HG02870 (cell line): ENCODE measurements around the gene LUZP2.

ENCODE experiments used
- ATAC-seq: cut with Tn5 transposase; IDR thresholded peaks from one replicate; pipeline ENCODE4 v1.9.1; 2021; ENCODE audit warnings: mild to moderate bottlenecking, moderate library complexity; ENCODE audit not compliant: unreplicated experiment

LUZP2 gene

DNA sequence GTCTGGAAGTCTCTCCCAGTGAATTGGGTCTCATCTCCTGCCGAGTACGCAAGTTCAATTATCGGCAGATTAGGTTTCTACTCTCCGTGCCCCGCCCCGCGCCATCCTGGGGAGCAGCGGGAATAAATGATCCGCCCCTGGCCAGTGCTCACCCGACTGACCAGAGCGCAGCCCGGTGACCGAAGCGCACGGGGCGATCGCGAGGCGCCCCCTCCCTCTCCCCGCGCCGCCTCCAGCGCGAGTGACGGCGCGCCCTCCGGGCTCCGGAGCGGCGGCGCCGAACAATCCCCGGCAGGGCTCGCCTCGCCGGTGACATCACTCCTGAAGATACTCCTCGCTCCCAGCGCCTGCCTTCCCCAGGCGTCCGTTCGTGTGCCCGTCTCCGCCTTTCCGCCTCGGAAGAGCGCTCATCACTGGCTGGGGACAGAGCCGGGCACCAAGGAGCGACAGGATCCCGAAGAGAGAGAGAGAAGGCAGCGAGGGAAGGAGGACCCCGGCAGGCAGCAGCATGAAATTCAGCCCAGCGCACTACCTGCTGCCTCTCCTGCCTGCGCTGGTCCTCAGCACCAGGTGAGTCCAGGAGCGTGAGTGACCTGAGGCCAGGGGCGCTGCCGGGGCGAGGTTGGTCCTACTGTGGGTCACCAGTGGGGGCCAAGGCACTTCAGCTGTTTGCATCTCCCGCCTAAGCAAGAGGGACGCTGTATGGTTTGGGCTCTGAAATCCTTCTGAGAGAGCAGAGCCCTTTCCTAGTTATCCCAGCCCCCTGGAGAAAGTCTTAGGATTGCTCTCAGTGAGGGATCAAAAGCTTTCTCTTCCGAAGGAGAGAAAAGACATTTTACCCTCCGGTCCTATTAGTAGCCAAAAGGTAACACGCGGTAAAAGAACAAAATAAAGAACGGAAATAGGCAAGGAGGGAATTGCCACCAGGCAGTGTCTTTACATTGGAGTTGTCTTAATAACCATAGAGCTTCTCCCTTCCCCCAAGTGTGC, at the start of gene LUZP2:
TSS of gene LUZP2 (plus strand) at position 318 of the 990 bp plus-strand sequence.
- no peak for ATAC-seq

DNA sequence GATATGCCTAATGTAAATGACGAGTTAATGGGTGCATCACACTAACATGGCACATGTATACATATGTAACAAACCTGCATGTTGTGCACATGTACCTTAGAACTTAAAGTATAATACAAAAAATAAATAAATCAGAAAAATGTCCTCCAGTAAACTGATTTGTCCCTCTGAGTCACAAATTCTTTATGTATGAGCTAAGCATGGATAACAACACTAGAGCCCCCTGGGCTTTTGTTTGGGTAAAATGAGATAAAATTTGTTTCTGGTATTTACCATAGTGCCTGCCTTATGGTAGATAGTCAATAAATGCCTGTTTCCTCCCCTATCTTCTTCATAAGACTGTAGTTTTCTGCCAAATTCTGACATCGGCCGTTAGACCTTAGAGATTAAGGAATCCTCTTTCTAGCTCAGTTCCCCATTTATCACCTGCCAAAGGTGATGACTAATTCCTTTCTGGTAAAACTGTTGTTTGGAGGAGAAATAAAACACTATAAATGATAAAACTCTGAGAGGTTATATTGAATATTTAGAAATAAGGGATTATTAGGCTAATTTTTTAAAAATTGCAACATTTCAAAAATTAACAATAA, 43.6 kb upstream of the LUZP2 start:
- ATAC-seq: no peak

DNA sequence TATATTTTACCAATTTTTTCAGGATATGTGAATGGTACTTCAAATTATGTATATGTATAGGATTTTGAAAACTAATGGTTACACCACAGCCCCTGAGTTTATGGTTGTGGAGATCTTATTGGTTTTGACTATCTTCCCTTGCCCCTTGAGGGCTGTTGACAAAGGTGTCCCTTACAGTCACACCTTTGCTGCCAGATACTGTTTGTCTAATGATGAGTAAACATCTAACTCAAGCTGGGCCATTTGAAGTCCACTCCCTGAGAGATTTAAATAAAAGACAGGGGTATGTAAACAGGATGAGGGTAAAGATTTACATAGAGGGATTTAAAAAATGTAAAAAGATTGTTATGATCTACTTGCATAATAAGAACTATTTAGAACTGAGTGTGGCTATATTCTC, 38.9 kb upstream of the LUZP2 start:
- no peak for ATAC-seq

GRCh38 chr11:24470431-24470830, 26.4 kb upstream of the LUZP2 start:
- ATAC-seq: no peak

DNA sequence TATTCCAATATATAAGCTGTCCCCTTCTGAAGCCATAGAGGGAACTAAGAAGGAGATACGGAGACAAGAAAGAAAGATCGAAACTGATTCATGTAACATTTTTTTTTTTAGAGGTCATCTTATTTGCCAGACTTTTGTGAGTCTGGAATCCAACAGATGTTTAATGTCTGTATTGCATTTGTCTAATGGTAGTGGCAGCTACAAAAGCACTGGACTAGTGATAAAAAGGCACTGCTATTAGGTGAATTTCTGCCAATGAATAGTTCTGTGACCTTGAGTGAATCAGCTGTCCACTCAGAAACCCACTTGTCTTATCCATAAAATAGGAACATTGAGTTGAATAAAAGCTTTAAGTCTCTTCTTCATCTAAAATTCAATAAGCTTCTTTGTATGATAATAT, 25.8 kb upstream of the LUZP2 start:
- no peak for ATAC-seq

GRCh38 chr11:24478718-24479117, 18.1 kb upstream of the LUZP2 start:
- ATAC-seq: no peak

DNA sequence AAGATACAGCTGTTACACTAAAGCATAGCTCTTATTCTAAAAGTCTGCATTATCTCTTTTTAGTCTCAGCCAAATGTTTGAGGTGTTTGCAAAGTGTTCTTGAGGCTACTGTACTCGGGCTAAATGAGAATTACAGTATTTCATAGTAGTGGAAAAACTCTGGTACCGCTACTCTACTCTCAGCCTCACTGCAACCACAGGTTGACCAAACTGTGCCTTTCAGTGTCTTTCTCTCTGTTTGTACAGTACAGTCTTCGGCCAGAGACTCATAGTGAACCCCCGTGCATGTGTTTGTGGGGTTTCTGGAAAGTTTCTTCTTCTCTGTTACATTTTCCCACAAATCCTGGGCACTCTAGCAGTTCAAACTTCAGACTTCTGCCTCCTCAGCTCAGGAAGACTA, 7.4 kb upstream of the LUZP2 start:
- ATAC-seq: no peak

GRCh38 chr11:24496386-24496735, 492 bp upstream of the LUZP2 start:
- ATAC-seq: no peak

DNA sequence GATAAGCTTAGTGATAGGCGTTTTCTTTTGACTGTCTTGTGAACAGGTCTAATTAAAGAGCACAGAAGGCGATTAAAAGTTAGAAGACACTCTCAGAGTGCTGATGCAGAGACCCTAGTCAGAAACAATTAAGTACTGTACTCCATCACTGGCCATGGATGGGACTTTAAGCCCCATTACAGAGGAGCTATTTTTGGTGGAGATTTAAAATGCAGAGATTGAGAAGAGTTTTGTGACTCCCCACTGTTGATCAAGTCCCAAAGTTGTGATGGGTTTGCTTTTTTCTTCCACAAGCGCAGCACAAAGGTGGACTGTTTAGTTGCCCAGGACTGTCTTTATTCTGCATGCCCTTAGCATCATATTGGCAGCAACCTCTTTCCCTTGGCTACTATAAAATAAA, 978 bp downstream of the LUZP2 start:
- no peak for ATAC-seq

GRCh38 chr11:24502425-24502824, 5.6 kb downstream of the LUZP2 start:
- ATAC-seq: no peak

DNA sequence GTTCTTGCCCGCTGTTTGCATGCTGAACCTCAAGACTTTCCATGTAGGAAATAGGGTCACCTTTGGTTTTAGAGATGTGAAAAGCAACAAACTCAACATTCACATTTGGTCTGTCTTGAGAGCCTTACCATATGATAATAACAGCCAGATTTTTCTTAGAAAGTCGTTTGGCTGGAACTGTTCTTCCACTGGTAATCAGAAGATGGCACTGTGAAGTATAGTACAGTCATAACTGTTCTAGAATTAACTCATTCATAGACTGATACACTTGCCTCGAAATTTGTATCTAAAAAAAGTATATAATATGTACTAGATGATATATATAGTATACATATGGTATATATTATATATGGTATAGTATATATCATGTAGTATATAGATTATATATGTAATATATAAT, 12.3 kb downstream of the LUZP2 start:
- ATAC-seq: no peak

DNA sequence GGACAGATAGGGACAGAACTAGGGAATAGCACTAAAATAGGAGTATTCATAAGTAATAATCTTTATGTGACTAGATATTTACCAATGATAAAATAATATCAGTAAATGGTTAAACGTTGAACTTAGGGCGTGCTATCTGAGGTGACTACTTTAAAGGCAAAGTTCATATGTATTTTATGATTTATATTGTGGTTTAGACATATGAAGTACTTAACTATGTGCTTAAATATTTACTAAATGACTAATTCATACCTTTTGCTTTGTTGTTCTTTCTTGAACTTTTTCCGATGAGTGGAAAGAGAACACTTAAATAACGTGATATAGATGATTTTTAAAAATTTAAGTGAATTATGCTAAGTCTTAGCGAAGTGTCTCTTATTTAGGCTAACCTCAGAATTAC, 14.7 kb downstream of the LUZP2 start:
- ATAC-seq: no peak

- ATAC-seq: no peak
Observed at GRCh38 chr11:24513479-24514218, 16.8 kb downstream of the LUZP2 start.

DNA sequence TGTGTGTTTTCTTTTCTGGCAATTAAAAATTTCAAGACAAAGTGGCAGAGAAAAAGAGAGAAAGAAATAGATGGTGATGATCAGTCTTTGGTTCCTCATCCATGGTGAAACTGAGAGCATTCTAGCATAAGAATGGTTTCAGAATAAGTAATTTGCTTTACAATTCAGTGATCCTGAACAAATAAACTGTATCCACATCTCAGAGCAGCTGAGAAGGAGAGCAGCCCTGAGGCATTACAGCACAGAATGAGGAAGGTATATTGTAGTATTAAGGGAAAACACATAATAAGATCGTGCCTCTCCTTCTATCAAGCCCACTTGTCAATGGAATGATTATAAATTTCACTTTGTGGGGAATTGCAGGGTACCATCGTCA, 17.4 kb downstream of the LUZP2 start:
- peak; percentile 79 for ATAC-seq

- ATAC-seq: no peak
Observed at GRCh38 chr11:24515632-24516031, 18.8 kb downstream of the LUZP2 start.

- no peak for ATAC-seq
Observed at GRCh38 chr11:24516638-24517037, 19.8 kb downstream of the LUZP2 start.

GRCh38 chr11:24521601-24522000, 24.7 kb downstream of the LUZP2 start:
- no peak for ATAC-seq

- ATAC-seq: no peak
Observed at GRCh38 chr11:24524156-24524555, 27.3 kb downstream of the LUZP2 start.

DNA sequence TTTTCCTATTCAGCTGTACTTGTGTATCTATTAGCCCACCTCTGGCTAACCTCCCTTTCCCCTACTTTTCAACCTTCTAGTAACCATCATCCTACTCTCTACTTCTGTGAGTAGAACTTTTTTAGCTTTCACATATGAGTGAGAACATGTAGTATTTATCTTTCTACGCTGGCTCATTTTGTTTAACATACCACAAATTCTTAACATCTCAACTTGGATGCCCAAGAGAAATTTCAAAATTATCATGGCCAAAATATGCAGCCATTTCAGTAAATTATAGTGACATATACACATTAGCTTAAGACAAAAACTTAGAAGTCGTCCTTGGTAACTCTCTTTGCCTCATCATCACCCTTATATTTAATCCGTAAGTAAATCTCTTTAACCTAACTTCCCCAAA, 34.7 kb downstream of the LUZP2 start:
- no peak for ATAC-seq

DNA sequence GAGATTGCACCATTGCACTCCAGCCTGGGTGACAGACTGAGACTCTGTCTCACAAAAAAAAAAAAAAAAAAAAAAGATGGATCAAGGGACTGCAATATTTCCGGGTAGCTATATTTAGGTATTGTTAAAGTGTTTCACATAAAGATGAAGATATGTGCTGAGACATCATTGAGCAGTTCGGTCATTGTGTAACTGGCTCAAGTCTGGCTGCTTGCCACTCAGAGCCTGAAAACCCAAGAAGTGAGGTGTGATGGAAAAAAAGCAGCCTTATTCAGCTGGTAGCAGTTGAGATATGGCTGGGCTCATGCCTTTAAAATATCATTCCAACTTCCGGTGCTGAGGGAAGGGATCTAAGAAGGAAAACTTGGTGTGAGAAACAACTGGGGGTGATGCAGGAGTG, 46.9 kb downstream of the LUZP2 start:
- ATAC-seq: no peak

DNA sequence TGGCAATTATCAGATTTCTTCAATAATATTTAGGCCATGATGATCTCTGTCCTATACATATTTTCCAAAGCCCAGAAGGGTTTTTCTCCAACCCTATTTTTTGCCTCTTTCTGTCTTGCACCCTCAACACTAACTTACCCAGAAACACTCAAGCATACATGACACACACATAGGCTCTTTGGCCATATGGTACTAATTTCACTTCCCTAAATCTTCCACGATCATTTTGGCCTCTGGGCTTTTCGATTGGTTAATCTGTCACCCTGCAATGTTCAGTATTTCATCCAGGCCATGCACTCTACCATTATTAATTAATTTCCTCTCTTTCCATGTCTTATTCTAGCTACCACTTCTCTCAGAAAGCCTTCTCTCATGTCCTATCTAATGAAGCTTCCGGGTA, 59.8 kb downstream of the LUZP2 start:
- ATAC-seq: no peak

DNA sequence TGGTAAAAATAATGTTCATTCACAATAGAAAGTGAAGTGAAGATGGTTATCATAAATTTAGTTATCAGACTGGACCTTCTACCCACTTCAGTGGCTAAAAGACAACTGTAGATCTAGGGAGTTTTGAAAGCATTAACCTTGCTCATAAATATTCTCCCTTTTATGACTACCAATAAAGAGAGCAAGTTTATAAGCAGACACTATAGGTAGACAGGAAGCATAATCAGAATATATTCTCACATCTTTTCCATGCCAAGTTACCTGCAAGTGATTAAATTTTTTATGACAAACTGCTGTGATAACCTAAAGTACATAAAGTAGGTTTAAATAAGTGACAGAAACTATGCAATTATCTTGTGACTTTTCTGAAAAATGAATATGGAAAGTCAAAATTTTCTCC, 62.5 kb downstream of the LUZP2 start:
- no peak for ATAC-seq
